GM06990 (cell line): Measurements from ENCODE around the gene GSE1.

Experiments used
- DNase-seq: peaks from one replicate; pipeline ENCODE4 v3.0.0-alpha.2; 2011; ENCODE audit not compliant: insufficient read length; ENCODE audit errors: extremely low read depth
- H3K27me3 ChIP-seq: replicated peaks from 2 replicates; pipeline ENCODE4 v1.6.0; 2011; ENCODE audit warnings: low read length; ENCODE audit not compliant: control insufficient read depth, insufficient read depth
- H3K36me3 ChIP-seq: 2 replicates; pipeline ENCODE4 v1.5.1; 2011; ENCODE audit warnings: low read length; ENCODE audit not compliant: control insufficient read depth, insufficient read depth
- H3K4me3 ChIP-seq: replicated peaks from 2 replicates; pipeline ENCODE4 v1.5.1; 2011; ENCODE audit warnings: low read depth, mild to moderate bottlenecking, control low read depth, low read length
- TF ChIP-seq, protein P1 (sequence below): IDR thresholded peaks from 2 replicates; pipeline ENCODE4 v1.5.1; 2011; ENCODE audit warnings: low read length, control low read depth, mild to moderate bottlenecking, inconsistent platforms; ENCODE audit not compliant: insufficient read depth, poor library complexity, severe bottlenecking

Gene GSE1

DNA sequence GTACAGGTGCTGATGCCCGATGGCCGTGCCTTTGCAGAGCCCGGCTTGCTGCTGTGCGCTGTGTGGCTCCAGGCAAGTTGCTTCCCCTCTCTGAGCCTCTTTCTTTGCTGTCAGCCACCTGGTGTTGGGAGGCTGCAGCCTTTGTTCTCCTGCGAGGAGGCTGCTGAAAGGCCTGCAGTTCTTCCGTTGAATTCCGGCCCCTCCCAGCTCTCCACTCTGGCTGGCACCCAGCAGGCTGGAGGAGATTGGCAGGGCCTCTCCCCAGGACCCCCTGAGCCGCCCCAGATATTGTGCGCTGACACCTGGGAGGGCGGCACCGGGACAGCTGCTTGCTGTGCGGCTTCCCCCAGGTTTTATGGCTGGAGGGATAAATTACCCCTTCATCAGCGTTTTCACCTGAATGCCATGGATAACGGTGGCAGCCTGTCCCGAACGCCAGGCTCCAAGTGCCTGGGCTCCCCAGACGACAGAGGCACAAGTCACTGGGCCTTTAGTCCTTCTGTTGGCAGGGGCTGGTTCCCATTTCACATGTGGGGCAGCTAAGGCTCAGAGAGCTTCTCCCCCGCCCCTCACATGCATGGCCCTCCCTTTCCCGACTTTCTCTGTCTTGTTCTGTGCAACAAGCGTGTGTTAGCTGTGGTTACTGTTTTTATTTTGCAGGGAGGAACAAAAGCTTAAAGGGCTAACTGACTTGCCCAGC is 35.1 kb upstream of the GSE1 start:
- Histone ChIP-seq H3K36me3 (no peaks in the 10 kb centered on the region; the same call in 1 of the 2 replicates), H3K4me3 (no peak overlapping the region), H3K27me3 (no peaks in the 10 kb centered on the region)
- TF ChIP-seq, protein P1, sequence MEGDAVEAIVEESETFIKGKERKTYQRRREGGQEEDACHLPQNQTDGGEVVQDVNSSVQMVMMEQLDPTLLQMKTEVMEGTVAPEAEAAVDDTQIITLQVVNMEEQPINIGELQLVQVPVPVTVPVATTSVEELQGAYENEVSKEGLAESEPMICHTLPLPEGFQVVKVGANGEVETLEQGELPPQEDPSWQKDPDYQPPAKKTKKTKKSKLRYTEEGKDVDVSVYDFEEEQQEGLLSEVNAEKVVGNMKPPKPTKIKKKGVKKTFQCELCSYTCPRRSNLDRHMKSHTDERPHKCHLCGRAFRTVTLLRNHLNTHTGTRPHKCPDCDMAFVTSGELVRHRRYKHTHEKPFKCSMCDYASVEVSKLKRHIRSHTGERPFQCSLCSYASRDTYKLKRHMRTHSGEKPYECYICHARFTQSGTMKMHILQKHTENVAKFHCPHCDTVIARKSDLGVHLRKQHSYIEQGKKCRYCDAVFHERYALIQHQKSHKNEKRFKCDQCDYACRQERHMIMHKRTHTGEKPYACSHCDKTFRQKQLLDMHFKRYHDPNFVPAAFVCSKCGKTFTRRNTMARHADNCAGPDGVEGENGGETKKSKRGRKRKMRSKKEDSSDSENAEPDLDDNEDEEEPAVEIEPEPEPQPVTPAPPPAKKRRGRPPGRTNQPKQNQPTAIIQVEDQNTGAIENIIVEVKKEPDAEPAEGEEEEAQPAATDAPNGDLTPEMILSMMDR, result no peak
- no peak for DNase-seq

DNA sequence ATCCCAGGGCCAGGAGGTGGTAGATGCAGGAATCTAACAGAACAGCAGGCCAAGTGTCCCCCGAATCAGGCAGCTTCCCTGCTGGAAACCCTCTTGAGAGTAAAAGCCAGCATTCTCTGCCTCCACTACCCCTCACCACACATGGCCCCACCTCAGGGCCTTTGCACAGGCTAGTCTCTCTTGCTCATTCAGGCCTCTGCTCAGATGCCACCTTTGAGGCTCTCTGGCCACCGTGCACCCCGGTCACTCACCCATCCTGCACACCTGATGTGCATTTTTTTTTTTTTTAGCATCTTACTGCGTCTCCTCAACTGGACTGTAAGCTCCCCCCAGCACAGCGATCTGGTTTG is 34.5 kb upstream of the GSE1 start:
- DNase-seq, result no peak
- no peaks in the 10 kb centered on the region; the same call in 1 of the 2 replicates for H3K36me3 ChIP-seq
- TF ChIP-seq, protein P1, result no peak
- no peak overlapping the region for H3K4me3 ChIP-seq
- H3K27me3 ChIP-seq, result no peaks in the 10 kb centered on the region

- H3K27me3 ChIP-seq, result no peaks in the 10 kb centered on the region
- no peak for DNase-seq
- no peaks in the 10 kb centered on the region; the same call in 1 of the 2 replicates for H3K36me3 ChIP-seq
- no peak overlapping the region for H3K4me3 ChIP-seq
- TF ChIP-seq, protein P1, result no peak
Observed at GRCh38 chr16:85579191-85579590, 33.9 kb upstream of the GSE1 start.

DNA sequence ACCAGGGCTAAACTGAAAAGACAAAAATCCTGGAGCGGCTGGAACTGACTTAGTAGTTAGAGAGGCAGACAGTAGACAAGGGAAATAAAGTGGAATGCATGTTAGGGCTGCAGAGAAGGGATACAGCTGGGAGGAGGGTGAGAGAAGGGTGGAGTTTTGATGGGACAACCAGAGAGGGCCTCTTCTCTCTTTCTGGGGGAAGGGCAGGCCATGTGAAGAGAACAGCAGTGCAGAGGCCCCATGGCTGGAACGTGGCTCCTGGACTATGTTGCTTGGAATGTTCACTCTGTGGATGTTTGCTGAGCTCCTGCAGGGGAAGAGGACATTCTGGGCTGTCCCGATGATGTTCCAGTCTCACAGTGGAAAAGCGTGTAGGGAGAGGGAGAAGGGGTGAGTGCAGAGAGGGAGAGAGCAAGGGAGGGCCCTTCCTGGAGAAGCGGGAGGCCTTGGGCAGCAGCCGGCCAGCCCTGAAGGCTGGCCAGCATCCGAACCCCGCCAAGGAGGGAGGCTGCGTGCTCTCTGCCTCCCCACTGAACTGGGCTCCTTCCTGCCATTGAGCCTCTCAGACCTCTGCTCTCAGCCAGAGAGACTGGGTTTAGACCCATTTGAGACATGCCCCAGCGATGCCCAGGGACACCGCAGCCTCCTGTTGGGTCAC is 33.1 kb upstream of the GSE1 start:
- H3K4me3 ChIP-seq, result no peak overlapping the region
- TF ChIP-seq, protein P1, result no peak
- DNase-seq, result no peak

DNA sequence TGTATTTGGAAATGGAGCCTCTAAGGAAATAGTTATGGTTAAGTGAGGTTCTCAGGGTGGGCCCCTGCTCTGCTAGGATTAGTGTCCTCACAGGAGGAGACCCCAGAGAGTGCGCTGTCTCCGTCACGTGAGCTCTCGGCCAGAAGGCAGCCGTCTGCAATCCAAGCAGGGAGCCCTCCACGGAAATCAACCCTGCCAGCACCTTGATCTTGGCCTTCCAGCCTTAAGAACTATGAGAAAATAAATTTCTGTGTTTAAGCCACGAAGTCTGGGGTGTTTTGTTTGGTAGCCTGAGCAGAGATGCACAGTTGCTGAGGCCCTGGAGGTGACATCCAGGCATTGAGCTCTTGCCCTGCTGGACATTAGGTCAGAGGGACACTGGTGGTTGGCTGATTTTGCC is 32.4 kb upstream of the GSE1 start:
- H3K4me3 ChIP-seq, result no peak overlapping the region
- no peak for DNase-seq
- no peaks in the 10 kb centered on the region for H3K27me3 ChIP-seq
- TF ChIP-seq, protein P1, result no peak
- H3K36me3 ChIP-seq, result no peaks in the 10 kb centered on the region

More for the DNA sequence above, 33.1 kb upstream of the GSE1 start:
- no peaks in the 10 kb centered on the region for H3K27me3 ChIP-seq
- no peaks in the 10 kb centered on the region for H3K36me3 ChIP-seq
